HG03378 (cell line): ENCODE measurements around the gene FGF4.
"Not testable (repeated sequence)": the region's sequence is repeated elsewhere in the genome, so short reads cannot be mapped to it uniquely, and the experiment has no call there.

Experiments
- ATAC-seq: cut with Tn5 transposase; IDR thresholded peaks from one replicate; pipeline ENCODE4 v1.9.1; 2021; ENCODE audit warnings: mild to moderate bottlenecking, moderate library complexity; ENCODE audit not compliant: unreplicated experiment

The FGF4 gene

GRCh38 chr11:69774354-69775162 lies 583 bp downstream of the FGF4 start:
- ATAC-seq: no peak

- ATAC-seq: no peak
Observed at GRCh38 chr11:69773626-69774353, 1.4 kb downstream of the FGF4 start.

- ATAC-seq: no peak
Observed at GRCh38 chr11:69771466-69771865, 3.7 kb downstream of the FGF4 start.

- ATAC-seq: no peak
Observed at GRCh38 chr11:69770540-69770939, 4.6 kb downstream of the FGF4 start.

GRCh38 chr11:69765498-69765995 lies 9.6 kb downstream of the FGF4 start:
- no peak for ATAC-seq

- ATAC-seq: not testable (repeated sequence)
Observed at GRCh38 chr11:69764918-69765317, 10.2 kb downstream of the FGF4 start.

- ATAC-seq: no peak
Observed at GRCh38 chr11:69760319-69760718, 14.8 kb downstream of the FGF4 start.

- ATAC-seq: no peak
Observed at GRCh38 chr11:69752890-69753289, 22.3 kb downstream of the FGF4 start.

- ATAC-seq: no peak
Observed at GRCh38 chr11:69750875-69751597, 24.1 kb downstream of the FGF4 start.

- no peak for ATAC-seq
Observed at GRCh38 chr11:69750108-69750850, 24.9 kb downstream of the FGF4 start.

GRCh38 chr11:69748637-69749036 lies 26.5 kb downstream of the FGF4 start:
- no peak for ATAC-seq

GRCh38 chr11:69746752-69747742 lies 28.1 kb downstream of the FGF4 start:
- no peak for ATAC-seq

GRCh38 chr11:69746140-69746539 lies 29.0 kb downstream of the FGF4 start:
- ATAC-seq: no peak

GRCh38 chr11:69745201-69745600 lies 29.9 kb downstream of the FGF4 start:
- no peak for ATAC-seq

- no peak for ATAC-seq
Observed at GRCh38 chr11:69744435-69744834, 30.7 kb downstream of the FGF4 start.

GRCh38 chr11:69734841-69735240 lies 40.3 kb downstream of the FGF4 start:
- ATAC-seq: no peak

- ATAC-seq: no peak
Observed at GRCh38 chr11:69734367-69734766, 40.8 kb downstream of the FGF4 start.

- ATAC-seq: no peak
Observed at GRCh38 chr11:69732910-69733309, 42.2 kb downstream of the FGF4 start.

- no peak for ATAC-seq
Observed at GRCh38 chr11:69731110-69731509, 44.0 kb downstream of the FGF4 start.

- ATAC-seq: no peak
Observed at GRCh38 chr11:69730500-69730899, 44.6 kb downstream of the FGF4 start.
